ENCODE results near the gene ROPN1. TPM values are rescaled to one million over a fixed set of nuclear protein-coding genes. Genes with fewer than 3 reads are reported as not detected.
"Not testable (repeated sequence)": the region's sequence is repeated elsewhere in the genome, so short reads cannot be mapped to it uniquely, and the experiment has no call there.

ROPN1 gene
- total RNA-seq, 1 donor from 2014 or later: not detected

- DNase-seq (ENCODE audit: low read depth): no peak
Observed at GRCh38 chr3:123997543-123997942, 5.6 kb upstream of the ROPN1 start.

- no peak for DNase-seq (ENCODE audit: low read depth)
Observed at GRCh38 chr3:123993818-123994217, 1.9 kb upstream of the ROPN1 start.

- no peak for DNase-seq (ENCODE audit: low read depth)
Observed at GRCh38 chr3:123986427-123986826, 5.5 kb downstream of the ROPN1 start.

GRCh38 chr3:123984957-123985356, 7.0 kb downstream of the ROPN1 start:
- DNase-seq (ENCODE audit: low read depth): no peak

GRCh38 chr3:123984350-123984749, 7.6 kb downstream of the ROPN1 start:
- DNase-seq (ENCODE audit: low read depth): no peak

DNA sequence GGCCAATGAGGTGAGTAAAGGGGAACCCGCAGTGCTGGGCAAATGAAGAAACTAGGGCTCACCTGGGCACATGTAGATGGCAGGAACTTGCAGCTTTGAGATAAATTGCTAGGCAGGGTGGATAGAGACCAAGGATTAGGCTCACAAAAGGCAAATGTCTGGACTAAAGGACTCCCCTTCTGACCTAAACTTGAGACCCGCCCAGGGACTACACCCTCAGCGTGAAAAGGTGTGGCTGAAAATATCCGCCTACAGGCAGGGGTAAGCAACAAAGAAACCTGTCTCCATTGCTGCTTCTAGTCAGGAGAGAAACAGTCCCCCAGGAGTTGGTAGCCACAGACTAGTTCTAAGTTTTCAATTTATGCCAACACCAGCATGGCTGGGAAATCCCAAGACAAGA, 10.6 kb downstream of the ROPN1 start:
- not testable (repeated sequence) for DNase-seq (ENCODE audit: low read depth)

- no peak for DNase-seq (ENCODE audit: low read depth)
Observed at GRCh38 chr3:123980539-123980938, 11.4 kb downstream of the ROPN1 start.

DNA sequence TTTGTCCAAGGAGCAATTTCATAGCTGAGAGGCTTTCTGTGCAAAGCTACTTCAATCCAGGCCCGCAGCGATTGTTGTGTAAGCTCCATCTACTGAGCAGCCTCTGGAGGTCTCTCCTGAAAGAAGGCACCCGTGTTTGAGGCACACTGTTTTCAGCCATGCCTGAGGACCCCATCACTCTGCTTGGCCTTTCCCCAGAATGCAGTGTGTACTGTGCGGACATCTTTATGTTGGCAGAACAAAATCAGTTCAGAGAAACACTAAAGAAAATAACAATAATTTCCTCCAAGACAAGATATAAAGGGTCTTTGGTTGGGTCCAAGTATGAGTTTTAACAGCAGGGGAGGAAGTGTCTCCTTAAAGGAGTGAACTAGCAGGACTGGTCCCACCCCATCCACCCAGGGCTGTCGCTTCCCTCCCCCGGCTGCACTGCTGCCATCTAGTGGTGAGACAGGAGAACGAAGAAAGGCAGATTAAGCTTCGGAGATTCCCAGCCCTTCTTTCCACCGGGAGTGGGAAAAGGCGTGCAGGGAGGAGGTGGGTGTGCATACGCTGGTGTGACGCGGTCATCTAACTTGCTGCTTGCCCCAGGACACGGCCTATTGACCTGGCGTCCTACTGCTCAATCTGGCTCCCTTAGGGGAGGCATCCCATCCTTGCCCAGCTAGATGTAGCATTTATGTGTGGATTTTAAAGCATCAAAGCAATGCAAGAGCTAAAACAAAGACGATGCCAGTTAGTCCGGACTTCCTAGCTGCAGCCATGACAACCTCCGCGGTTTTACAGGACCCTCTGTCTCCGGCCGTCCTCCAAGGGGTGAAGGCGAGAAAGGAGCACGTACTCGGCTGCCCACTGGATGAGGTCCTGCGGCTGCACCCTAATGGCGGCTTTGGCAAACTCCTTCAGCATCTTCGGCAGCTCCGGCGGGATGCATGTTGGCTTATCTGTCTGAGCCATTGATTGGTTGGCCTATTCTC, 12.1 kb downstream of the ROPN1 start:
- peak; percentile 56 for DNase-seq (ENCODE audit: low read depth)

GRCh38 chr3:123976904-123977303, 15.0 kb downstream of the ROPN1 start:
- not testable (repeated sequence) for DNase-seq (ENCODE audit: low read depth)

GRCh38 chr3:123976181-123976898, 15.6 kb downstream of the ROPN1 start:
- not testable (repeated sequence) for DNase-seq (ENCODE audit: low read depth)

- DNase-seq (ENCODE audit: low read depth): not testable (repeated sequence)
Observed at GRCh38 chr3:123975030-123975429, 16.9 kb downstream of the ROPN1 start.

DNA sequence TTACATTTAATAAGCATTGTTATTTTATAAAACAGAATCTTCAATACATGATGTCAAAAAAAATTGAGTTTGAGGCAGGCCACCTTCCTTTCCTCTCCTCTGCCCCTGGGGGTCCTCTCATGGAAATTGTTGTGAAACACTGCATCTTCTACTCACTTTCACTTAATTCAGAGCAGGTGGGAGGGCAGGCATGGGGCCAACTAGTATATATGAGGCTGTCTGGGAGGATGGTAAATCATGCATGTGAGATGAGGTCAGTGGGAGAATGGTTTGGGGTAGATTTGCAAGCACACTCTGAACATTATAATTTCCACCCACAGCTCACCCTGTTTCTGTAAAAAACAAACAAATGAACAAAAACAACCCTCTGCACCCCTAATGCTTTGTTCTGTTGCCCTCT, 20.5 kb downstream of the ROPN1 start:
- DNase-seq (ENCODE audit: low read depth): no peak

- not testable (repeated sequence) for DNase-seq (ENCODE audit: low read depth)
Observed at GRCh38 chr3:123967260-123967659, 24.7 kb downstream of the ROPN1 start.

GRCh38 chr3:123966799-123967198, 25.1 kb downstream of the ROPN1 start:
- not testable (repeated sequence) for DNase-seq (ENCODE audit: low read depth)

DNA sequence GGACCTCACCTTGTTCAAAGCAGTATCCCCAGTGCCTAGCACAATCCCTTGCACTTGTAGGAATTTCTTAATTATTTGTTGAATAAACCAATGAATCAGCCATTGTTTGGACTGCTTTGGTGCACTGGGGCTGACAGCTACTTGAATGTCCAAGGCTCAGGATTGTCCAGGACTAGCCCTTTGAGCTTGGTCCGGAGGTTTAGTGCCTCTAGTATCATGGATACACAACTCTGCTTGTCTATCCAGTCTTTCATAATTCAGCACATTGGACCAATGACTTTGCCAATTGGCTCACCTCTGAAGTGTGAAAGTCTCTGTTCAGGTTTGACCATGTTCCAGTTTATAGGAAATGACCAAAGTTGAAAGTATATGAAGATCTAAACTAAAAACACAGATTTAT, 27.1 kb downstream of the ROPN1 start:
- not testable (repeated sequence) for DNase-seq (ENCODE audit: low read depth)

- no peak for DNase-seq (ENCODE audit: low read depth)
Observed at GRCh38 chr3:123961508-123961856, 30.4 kb downstream of the ROPN1 start.

DNA sequence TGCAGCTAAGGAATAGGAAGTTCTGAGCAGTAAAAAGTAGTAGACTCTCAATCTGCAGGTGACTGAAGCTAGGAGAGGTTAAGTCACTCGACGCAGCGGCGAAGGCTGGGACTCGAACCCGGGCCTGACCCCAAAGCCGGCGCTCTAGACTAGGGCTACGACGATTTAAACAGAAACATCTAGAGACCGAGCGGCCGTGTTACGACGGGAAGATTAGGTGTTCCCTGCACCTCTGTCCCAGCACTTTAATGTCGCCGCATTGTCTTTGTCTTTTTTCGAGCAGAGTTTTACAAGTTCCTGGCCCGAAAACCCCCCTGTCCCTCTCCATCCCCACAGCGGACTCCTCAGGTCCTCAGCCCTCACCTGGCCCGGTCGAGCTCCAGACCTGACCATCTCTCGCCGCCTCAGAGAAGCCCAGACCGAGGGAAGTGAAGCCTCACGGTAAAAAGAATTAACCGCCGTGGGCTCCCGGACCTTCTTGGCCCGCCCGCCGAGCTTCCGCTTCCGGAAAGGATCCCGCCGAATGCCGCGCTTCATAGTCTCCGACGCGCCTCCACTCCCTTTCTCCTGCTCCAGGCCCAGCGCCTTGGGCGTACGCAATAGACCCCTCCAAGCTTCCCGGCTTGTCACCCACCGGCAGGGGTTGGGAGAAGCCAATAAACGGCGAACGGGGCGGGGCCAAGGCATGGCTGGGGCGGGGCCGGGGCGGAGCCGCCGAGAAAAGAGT, 31.0 kb downstream of the ROPN1 start, which contains the start of gene CCDC14:
TSS of gene CCDC14 (minus strand) at position 449 of the 727 bp plus-strand sequence. CDS start at position 393, 56 bp downstream.
- DNase-seq (ENCODE audit: low read depth): peak; percentile 98

GRCh38 chr3:123953735-123954134, 38.2 kb downstream of the ROPN1 start:
- no peak for DNase-seq (ENCODE audit: low read depth)

DNA sequence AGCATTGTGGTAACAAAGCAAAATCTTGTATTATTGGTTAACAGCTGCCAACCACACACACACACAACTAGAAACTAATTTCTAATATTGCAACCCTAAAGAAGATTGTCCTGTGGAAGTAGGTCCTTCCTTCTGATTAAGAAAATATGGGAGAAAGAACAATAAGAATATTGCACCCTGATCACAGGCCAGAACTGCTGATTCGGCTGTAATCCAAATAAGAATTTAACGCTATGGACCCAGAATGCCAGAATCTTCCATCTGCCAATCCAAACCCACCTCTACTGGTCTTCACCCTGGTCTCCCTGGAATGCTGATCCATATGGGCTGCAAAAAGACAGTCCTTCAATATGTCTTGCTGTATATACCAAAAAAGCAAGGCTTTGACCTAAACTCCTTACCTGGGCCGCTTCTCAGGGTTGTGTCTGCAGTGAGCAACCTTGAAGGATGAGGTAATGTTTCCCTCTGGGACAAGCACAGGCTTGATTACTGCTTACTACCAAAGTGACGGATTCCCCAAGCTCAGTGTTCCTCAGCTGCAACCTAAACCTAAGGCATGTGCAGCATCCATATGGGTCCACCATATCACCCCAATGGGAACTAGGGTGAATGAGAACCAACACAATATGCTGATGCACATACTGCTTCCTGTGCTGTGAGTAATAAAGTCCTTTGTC, 38.9 kb downstream of the ROPN1 start:
- DNase-seq (ENCODE audit: low read depth): no peak

- no peak for DNase-seq (ENCODE audit: low read depth)
Observed at GRCh38 chr3:123951522-123952447, 40.1 kb downstream of the ROPN1 start.
